NCI-H2107 treated with DMSO at 0.1 percent for 48 hours (cell line): ENCODE measurements around the gene DDX53.

ENCODE experiments used
- DNase-seq: peaks from one replicate; lab custom pipeline; 2025; ENCODE audit not compliant: unreplicated experiment; lab: John Stamatoyannopoulos, UW

DDX53 gene

GRCh38 chrX:23048806-23049573 is 49.2 kb downstream of the DDX53 start:
- DNase-seq = no peak

- DNase-seq = no peak
These were observed 52.6 kb downstream of the DDX53 start for GRCh38 chrX:23052324-23052723.
